GM18526 (cell line): ENCODE measurements around the gene KNDC1.

Source experiments
- POLR2A ChIP-seq: IDR thresholded peaks from 3 replicates; pipeline ENCODE4 v1.6.1; 2011; ENCODE audit not compliant: insufficient read length; ENCODE audit errors: extremely low read depth

Gene KNDC1

DNA sequence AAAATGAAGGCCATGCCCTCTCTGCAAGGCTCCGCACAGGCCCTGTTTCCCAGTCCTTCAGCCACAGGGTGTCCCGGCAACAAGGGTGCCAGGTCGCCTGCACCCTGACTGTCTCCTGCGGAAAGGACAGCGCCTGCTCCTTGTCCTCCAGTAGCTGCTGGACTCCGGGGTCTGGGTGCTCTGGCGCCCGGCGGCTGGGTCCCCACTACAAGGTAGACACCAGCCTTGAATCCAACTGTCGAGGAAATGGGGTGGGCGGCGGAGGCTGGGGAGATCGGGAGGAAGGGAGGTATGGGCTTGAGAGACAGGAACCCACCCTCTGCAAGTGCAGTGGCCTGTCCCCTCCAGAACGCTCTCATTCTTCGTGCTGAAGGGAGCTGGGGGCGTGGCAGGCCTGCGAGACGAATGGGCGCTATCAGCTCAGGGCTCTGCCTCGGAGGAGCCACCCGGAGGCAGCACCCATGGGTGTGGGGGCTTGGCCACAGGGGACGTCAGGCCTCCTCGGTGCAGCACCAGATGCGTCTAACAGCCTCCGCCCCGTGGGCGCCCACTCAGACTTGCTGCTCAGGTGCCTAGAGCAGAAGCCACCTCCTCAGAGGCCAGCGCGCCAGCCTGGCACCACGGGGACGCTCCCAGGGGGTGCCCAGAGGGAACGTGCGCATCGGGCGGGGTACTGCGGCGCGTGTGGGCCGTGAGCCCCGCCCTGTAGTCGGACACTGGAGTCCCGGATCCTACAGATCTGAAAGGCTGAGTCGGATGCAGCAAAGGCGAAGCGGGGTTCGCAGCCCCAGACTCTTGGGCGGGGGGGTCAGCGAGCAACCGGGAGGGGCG is 101.1 kb downstream of the KNDC1 start:
- TF ChIP-seq POLR2A = peak; percentile 0

GRCh38 chr10:133261726-133262325 is 101.8 kb downstream of the KNDC1 start:
- TF ChIP-seq POLR2A = peak; percentile 41

- TF ChIP-seq POLR2A = no peak
These were observed 102.7 kb downstream of the KNDC1 start for GRCh38 chr10:133262696-133263095.

GRCh38 chr10:133263674-133264073 is 103.7 kb downstream of the KNDC1 start:
- TF ChIP-seq POLR2A = no peak

- no peak for TF ChIP-seq POLR2A
These were observed 104.4 kb downstream of the KNDC1 start for GRCh38 chr10:133264461-133264860.

GRCh38 chr10:133266056-133266795 is 106.2 kb downstream of the KNDC1 start:
- no peak for TF ChIP-seq POLR2A

DNA sequence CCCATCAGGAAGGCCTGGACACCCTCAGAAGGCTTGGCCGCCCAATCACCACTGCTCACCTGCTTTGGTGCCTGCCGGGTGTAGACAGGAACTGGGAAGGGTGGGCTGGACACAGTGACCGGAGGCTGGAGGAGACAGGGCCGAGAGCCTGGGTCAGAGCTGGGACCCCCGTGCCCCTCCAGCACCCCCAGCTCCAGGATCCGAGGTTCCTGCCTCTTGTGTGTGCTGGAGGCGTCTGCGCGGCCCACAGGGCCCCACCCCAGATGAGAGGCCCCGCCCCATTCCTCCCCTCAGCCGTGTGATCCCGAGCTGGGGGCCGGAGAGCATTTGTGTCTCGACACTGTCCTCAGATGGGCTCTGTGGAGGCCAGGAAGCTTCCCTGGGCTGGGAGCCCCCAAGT is 107.3 kb downstream of the KNDC1 start:
- TF ChIP-seq POLR2A = no peak

- TF ChIP-seq POLR2A = no peak
These were observed 107.8 kb downstream of the KNDC1 start for GRCh38 chr10:133267829-133268228.

DNA sequence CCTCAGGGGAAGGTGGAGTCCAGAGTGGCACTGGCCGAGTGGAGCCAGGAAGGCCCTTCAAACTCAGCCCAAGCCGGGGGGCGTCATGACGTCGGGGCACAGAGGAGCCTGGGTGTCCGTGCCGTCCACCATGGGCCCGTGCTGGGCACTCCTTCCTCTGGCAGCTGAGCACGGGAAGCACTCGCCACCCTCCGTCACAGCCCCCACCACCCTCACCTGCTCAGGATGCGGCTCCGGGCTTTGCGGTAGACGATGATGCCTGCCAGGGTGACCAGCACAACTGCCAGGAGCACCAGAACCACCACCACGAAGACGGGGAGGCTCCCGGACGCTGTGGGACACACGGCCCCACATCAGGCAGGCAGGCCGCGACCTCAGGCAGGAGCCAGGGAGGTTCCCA is 108.5 kb downstream of the KNDC1 start:
- TF ChIP-seq POLR2A = no peak

DNA sequence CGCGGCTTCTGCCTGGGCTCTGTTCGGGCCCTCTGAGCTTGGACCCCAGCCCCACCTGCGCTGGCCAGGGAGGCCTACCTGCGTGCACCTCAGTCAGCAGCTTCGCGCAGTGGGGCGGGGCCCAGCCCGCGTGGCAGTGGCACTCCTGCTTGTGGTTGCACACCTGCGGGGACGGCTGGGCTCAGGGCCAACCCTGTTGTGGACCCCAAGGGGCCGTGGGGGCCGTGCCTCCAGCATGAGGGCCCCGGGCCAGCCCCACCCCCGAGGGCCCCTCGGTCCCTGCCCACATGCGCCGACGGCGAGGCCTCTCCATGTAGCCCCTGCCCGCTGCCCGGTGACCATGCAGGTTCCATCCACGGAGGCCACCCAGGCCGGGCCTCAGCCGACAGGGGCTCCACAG is 109.3 kb downstream of the KNDC1 start:
- no peak for TF ChIP-seq POLR2A

- TF ChIP-seq POLR2A = no peak
These were observed 110.2 kb downstream of the KNDC1 start for GRCh38 chr10:133270204-133270603.

GRCh38 chr10:133270773-133271297 is 110.8 kb downstream of the KNDC1 start:
- TF ChIP-seq POLR2A = no peak

DNA sequence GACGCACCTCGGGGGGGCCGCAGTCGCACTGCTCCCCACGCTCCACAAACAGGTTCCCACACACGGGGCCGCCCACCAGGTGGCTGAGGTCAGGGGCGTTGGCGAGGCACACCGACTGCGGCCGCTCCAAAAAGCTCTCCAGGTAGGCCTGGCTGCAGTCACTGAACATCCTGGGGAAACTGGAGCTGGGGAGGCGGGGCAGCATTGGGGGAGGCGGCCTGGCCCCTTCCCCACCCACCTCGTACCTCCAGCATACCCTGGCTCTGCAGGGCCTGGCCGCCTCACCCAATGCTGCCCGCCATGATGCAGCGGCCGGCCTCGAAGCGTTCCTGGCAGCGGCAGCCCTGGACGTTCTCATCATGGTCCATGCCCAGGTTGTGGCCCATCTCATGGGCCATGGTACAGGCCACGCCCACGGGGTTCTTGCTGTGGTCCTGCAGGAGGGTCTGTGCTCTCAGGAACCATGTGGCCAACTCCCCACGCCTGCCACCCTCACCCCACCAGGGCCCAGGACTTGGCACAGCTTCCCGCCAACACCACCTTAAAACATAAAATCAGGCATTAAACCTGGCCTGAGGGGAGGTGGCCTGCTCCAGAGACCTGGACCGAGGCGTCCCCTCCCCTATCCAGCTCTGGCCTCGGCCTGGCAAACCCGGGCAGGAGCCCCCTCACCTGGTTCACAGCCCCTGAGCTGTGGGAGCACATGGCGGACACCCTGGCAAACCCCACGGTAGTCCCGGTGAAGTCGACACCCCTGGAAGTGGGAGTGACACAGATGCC is 111.7 kb downstream of the KNDC1 start:
- TF ChIP-seq POLR2A = no peak

DNA sequence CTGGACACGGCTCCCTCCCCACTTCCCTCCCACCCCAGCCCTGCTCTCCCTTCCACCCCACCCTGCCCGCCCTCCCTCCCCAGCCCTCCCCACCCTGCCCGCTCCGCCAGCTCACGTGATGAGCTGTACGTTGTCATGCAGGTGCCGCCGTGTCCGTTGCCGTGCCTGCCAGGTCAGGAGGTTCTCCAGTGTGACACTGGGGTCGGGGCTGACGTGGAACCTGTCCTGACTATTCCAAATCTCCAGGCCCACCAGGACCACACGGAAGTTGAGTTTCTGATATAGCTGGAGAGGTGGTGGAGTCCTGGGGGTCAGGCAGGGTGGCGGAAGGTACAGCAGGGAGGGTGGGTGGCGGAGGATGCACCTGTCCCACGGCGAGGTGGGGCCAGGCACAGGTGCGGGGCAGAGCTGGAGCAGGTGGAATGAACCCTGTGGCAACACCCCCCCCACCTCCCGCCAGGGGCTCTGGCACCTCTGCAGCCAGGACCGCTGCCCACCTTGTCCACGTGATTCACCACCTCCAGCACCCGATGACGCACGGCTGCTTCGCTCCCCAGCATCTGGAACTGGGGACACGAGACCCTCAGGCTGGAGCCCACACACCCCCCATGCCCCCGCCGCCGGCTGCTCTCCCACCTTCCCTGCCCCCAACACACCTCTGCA is 112.4 kb downstream of the KNDC1 start:
- TF ChIP-seq POLR2A = no peak
